Osteocyte (in vitro differentiated cells): ENCODE data around the gene NDST1. TPM values are rescaled to one million over a fixed set of nuclear protein-coding genes. Genes with fewer than 3 reads are reported as not detected.

Source experiments
- DNase-seq: peaks from one replicate; pipeline ENCODE4 v3.0.0; 2021; ENCODE audit warnings: mixed read lengths; ENCODE audit not compliant: unreplicated experiment; ENCODE audit errors: extremely low spot score
- H3K27ac Mint-ChIP-seq: one replicate; pipeline ENCODE4 v1.8.0; 2021; ENCODE audit warnings: mild to moderate bottlenecking, mixed read lengths; ENCODE audit not compliant: unreplicated experiment
- H3K27me3 Mint-ChIP-seq: one replicate; pipeline ENCODE4 v1.8.0; 2021; ENCODE audit warnings: mixed read lengths; ENCODE audit not compliant: unreplicated experiment
- H3K36me3 Mint-ChIP-seq: one replicate; pipeline ENCODE4 v1.8.0; 2021; ENCODE audit warnings: mixed read lengths; ENCODE audit not compliant: unreplicated experiment
- H3K4me1 Mint-ChIP-seq: one replicate; pipeline ENCODE4 v1.8.0; 2021; ENCODE audit warnings: mixed read lengths; ENCODE audit not compliant: unreplicated experiment
- H3K4me3 Mint-ChIP-seq: one replicate; pipeline ENCODE4 v1.8.0; 2021; ENCODE audit warnings: mild to moderate bottlenecking, moderate library complexity, mixed read lengths; ENCODE audit not compliant: unreplicated experiment
- H3K9me3 Mint-ChIP-seq: one replicate; pipeline ENCODE4 v1.8.0; 2021; ENCODE audit warnings: mixed read lengths; ENCODE audit not compliant: unreplicated experiment
- CTCF ChIP-seq: fragments of 200-600 bp; sonication (generic); IDR thresholded peaks from 2 replicates; pipeline ENCODE4 v1.5.0; 2021; ENCODE audit warnings: antibody characterized with exemption, mild to moderate bottlenecking, moderate library complexity
- total RNA-seq: library from RNA; stranded (reverse); gene quantifications from 2 replicates; pipeline ENCODE4 v1.2.1, GENCODE V29; 2021

The NDST1 gene
- total RNA-seq, 1 donor from 2014 or later = 110 TPM

GRCh38 chr5:150508277-150508640 lies 328 bp downstream of the NDST1 start:
- no peak overlapping the region for H3K4me3 Mint-ChIP-seq
- peak overlapping the region; percentile 62 for H3K27ac Mint-ChIP-seq
- peaks cover 61% of the 10 kb centered on the region for H3K4me1 Mint-ChIP-seq
- no peaks in the 10 kb centered on the region for H3K36me3 Mint-ChIP-seq
- DNase-seq = no peak
- H3K27me3 Mint-ChIP-seq = no peaks in the 10 kb centered on the region
- no peaks in the 10 kb centered on the region for H3K9me3 Mint-ChIP-seq
- no peak for TF ChIP-seq CTCF

- H3K4me3 Mint-ChIP-seq = no peak overlapping the region
- H3K9me3 Mint-ChIP-seq = no peaks in the 10 kb centered on the region
- peaks cover 59% of the 10 kb centered on the region for H3K4me1 Mint-ChIP-seq
- H3K27me3 Mint-ChIP-seq = no peaks in the 10 kb centered on the region
- no peak overlapping the region for H3K27ac Mint-ChIP-seq
- no peak for TF ChIP-seq CTCF
- H3K36me3 Mint-ChIP-seq = no peaks in the 10 kb centered on the region
- no peak for DNase-seq
These were observed 897 bp downstream of the NDST1 start for GRCh38 chr5:150508828-150509227.

GRCh38 chr5:150509992-150510391 lies 2.1 kb downstream of the NDST1 start:
- Mint-ChIP-seq H3K4me1 (peaks cover 56% of the 10 kb centered on the region), H3K4me3 (no peak overlapping the region), H3K36me3 (no peaks in the 10 kb centered on the region), H3K9me3 (no peaks in the 10 kb centered on the region), H3K27me3 (no peaks in the 10 kb centered on the region), H3K27ac (no peak overlapping the region)
- TF ChIP-seq CTCF = no peak
- no peak for DNase-seq

- H3K9me3 Mint-ChIP-seq = no peaks in the 10 kb centered on the region
- peaks cover 63% of the 10 kb centered on the region for H3K4me1 Mint-ChIP-seq
- no peaks in the 10 kb centered on the region for H3K36me3 Mint-ChIP-seq
- H3K27ac Mint-ChIP-seq = peak overlapping the region; percentile 83
- no peaks in the 10 kb centered on the region for H3K27me3 Mint-ChIP-seq
- no peak for TF ChIP-seq CTCF
- DNase-seq = no peak
- no peak overlapping the region for H3K4me3 Mint-ChIP-seq
These were observed 2.7 kb downstream of the NDST1 start for GRCh38 chr5:150510460-150511263.

GRCh38 chr5:150511578-150512367 lies 3.8 kb downstream of the NDST1 start:
- peak overlapping the region; percentile 14 for H3K4me3 Mint-ChIP-seq

More at GRCh38 chr5:150511578-150512367, 3.8 kb downstream of the NDST1 start:
- H3K4me1 Mint-ChIP-seq = peaks cover 69% of the 10 kb centered on the region
- no peak for TF ChIP-seq CTCF
- H3K27me3 Mint-ChIP-seq = no peaks in the 10 kb centered on the region
- H3K36me3 Mint-ChIP-seq = no peaks in the 10 kb centered on the region
- DNase-seq = no peak
- no peaks in the 10 kb centered on the region for H3K9me3 Mint-ChIP-seq
- H3K27ac Mint-ChIP-seq = peak overlapping the region; percentile 83
